HG02840 (cell line): ENCODE data around the gene GSS.
"Not testable (repeated sequence)": the region's sequence is repeated elsewhere in the genome, so short reads cannot be mapped to it uniquely, and the experiment has no call there.

Experiments
- ATAC-seq: cut with Tn5 transposase; IDR thresholded peaks from one replicate; pipeline ENCODE4 v1.9.1; 2021; ENCODE audit warnings: mild to moderate bottlenecking, moderate library complexity, moderate number of reproducible peaks; ENCODE audit not compliant: unreplicated experiment, low FRiP score

Gene GSS

DNA sequence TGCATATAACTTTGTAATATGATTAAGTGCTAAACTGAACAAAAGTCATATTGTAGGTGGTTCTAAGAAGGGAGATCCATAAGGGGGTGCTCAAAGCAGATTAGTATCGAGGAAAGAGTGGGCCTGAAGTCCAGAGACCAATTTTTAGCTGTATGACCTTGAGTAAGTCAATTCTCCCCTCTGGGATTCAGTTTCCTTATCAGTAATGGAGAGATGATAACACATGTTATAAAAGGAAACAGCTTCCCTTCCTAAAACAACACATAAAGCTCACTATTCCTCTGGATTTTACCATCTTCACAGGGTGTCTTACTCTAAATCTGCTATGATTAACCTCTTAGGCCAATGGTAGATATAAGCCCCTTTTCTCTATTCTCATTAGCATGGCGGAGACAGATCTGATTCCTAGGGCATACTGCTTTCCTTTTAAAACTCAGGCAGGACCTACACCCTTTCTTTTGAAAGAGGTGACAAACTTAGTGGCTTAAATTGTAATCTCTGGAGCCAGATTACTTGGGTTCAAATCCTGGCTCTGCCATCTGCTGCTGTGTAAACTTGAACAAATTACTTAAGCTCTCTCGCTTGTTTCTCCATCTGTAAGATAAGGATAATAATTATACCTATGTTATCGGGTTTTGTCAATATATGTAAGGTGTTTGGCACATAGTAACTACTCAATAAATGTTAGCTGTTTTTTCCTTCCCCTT lies 39.7 kb downstream of the GSS start:
- no peak for ATAC-seq

GRCh38 chr20:34915131-34915530 lies 40.5 kb downstream of the GSS start:
- no peak for ATAC-seq

GRCh38 chr20:34907616-34908469 lies 47.8 kb downstream of the GSS start:
- no peak for ATAC-seq

GRCh38 chr20:34904202-34904621 lies 51.4 kb downstream of the GSS start:
- ATAC-seq = no peak

DNA sequence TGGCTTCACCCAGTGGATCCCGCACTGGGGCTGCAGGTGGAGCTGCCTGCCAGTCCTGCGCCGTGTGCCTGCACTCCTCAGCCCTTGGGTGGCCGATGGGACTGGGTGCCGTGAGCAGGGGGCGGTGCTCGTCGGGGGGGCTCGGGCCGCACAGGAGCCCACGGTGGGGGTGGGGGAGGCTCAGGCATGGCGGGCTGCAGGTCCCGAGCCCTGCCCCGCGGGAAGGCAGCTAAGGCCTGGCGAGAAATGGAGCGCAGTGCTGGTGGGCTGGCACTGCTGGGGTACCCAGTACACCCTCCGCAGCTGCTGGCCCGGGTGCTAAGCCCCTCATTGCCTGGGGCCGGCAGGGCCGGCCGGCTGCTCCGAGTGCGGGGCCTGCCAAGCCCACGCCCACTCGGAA lies 56.9 kb downstream of the GSS start:
- not testable (repeated sequence) for ATAC-seq

- not testable (repeated sequence) for ATAC-seq
These were observed 57.5 kb downstream of the GSS start for GRCh38 chr20:34898129-34898528.

DNA sequence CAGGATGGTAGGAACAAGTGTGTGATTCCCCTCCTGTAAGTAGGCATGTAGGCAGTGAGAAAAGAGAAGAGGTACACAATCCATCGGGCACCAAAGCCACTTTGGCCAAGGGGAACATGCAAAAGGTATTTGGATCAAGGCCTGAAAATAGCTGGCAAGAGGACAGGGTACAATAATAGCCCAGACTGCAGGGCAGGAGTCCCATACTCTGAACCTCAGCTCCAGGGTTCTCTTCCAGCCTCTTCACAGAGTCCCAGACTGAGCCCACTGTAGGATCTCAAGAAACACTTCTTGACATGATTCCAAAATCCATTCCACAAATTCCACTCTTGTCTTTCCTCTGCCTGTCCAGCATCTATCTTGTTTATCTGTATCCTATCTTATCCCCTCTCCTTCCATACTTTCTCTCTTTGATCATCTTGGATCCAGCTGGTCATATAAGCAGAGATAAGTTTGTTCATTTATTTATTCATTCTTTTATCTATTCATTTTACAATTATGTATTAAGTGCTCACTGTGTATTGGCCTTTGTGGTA lies 59.5 kb downstream of the GSS start:
- ATAC-seq = no peak

DNA sequence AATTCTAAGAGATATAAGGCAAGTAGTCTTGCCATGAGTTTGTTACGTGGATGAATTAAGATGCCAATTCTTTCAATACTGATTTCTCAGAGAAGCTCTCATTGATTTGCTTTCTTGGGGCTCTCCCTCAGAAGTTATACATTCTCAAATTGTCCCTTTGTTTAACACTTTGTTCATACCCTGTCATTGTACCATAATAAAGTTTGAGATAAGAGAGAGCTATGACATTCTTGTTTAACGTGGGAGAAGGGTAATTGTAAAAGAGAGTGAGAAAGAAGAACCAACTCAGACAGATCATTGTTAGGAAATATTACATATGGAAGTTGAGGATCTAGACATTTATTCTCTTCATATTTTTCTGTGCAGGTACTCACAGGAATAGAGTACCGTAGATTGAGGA lies 60.1 kb downstream of the GSS start:
- ATAC-seq = no peak

- ATAC-seq = no peak
These were observed 60.9 kb downstream of the GSS start for GRCh38 chr20:34894723-34895122.

DNA sequence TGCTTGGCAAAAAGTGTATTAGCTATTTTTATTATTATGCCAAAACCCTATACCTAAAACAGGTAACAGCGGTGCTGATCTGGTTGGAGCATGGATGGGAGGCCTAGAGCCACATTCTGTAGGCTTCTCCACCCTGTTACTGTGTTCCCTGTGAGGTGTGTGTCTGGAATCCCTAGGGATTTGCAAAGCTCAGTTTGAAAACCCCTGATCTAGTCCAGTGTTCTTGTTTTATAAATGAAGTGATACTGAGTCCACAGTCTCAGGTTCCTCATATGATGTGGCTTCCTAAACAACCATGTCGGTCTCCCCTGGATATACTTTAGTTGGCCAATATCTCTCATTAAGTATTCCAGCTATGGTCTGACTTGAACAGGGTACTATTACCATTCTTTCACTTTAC lies 62.9 kb downstream of the GSS start:
- no peak for ATAC-seq

- ATAC-seq = no peak
These were observed 64.2 kb downstream of the GSS start for GRCh38 chr20:34891166-34892062.

GRCh38 chr20:34888468-34888867 lies 67.1 kb downstream of the GSS start:
- ATAC-seq = no peak

GRCh38 chr20:34887023-34887422 lies 68.6 kb downstream of the GSS start:
- ATAC-seq = no peak

DNA sequence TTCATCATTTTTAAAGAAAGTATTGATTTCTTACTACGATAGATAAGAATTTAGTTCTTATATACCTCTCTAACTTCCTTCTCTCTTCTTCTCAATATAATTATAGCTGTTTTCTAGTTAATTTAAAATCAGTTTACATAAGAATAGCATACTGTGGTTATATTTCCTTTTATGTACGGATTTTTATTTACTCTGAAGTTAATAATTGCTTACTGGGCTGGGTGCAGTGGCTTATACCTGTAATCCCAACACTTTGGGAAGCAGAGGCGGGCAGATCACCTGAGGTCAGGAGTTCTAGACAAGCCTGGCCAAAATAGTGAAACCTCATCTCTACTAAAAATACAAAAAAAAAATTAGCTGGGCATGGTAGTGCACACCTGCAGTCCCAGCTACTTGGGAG lies 69.5 kb downstream of the GSS start:
- ATAC-seq = no peak

DNA sequence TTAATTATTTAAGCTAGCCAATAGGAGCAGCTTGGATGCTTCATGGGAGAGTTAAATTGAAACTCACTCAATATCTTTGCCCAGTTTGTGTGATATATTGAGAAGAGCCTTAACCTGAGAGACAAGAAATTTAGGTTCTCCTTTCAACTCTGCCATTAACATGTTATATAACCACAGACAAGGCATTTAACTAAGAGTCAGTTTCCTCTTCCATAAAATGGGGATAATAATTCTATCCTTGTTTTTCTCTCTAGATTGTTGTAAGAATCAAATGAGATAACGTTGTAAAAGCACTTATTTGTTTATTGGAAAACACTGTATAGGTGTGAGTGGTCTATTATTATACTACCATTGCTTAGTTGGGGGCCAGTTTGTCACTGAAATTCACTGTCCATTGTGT lies 71.3 kb downstream of the GSS start:
- no peak for ATAC-seq

GRCh38 chr20:34883809-34884208 lies 71.8 kb downstream of the GSS start:
- ATAC-seq = no peak

- no peak for ATAC-seq
These were observed 72.4 kb downstream of the GSS start for GRCh38 chr20:34883087-34883688.

- no peak for ATAC-seq
These were observed 73.9 kb downstream of the GSS start for GRCh38 chr20:34881689-34882088.

DNA sequence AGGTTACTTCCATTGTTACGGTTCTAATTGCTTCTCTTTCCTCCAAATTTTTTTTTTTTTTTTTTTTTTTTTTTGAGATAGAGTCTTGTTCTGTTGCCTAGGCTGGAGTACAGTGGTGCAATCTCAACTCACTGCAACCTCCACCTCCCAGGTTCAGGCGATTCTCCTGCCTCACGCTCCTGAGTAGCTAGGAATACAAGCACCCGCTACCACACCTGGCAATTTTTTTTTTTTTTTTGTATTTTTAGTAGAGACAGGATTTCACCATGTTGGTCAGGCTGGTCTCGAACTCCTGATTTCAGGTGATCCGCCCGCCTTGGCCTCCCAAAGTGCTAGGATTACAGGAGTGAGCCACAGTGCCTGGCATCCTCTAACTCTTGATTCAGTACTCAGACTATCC lies 74.6 kb downstream of the GSS start:
- ATAC-seq = not testable (repeated sequence)

- no peak for ATAC-seq
These were observed 75.3 kb downstream of the GSS start for GRCh38 chr20:34880215-34880850.
